ENCODE measurements around the gene CNGB1.
A peak's percentile ranks its signal among the peaks of the same experiment; 100 is the strongest.
"Not testable (repeated sequence)": the region's sequence is repeated elsewhere in the genome, so short reads cannot be mapped to it uniquely, and the experiment has no call there.

The CNGB1 gene

DNA sequence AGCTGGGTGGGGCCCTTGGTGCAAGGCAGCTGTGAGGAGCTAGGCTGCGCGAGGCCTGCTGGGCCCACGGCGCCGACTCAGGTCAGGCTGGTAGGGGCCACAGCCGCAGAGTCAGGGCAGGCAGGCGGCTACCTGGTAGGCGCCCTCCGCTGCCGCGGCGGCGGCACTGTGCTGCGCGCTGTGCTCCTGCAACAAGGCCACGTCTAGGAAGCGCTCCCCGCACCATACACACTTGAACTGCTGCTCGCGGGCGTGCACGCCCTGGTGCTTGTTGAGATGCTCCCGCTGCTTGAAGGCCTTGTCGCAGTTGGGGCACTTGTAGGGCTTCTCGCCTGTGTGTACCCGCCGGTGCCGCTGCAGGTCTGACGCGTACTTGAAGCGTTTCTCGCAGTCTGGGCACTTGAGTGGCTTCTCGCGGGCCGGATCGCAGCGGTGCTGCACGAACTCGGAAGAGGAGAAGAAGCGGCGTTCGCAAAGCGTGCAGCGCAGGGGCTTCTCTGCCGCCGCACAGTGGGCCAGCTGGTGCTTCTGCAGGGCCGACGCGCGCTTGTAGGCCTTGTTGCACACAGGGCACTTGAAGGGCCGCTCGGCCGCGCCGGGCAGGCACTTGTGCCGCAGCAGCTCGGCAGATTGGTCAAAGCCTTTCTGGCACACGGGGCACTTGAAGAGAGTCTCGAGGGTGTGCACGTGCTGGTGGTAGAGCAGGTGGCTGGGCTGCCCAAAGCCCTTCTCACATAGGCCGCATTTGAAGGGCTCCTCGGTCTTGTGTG is 25.7 kb upstream of the CNGB1 start:
- no peak for DNase-seq

DNA sequence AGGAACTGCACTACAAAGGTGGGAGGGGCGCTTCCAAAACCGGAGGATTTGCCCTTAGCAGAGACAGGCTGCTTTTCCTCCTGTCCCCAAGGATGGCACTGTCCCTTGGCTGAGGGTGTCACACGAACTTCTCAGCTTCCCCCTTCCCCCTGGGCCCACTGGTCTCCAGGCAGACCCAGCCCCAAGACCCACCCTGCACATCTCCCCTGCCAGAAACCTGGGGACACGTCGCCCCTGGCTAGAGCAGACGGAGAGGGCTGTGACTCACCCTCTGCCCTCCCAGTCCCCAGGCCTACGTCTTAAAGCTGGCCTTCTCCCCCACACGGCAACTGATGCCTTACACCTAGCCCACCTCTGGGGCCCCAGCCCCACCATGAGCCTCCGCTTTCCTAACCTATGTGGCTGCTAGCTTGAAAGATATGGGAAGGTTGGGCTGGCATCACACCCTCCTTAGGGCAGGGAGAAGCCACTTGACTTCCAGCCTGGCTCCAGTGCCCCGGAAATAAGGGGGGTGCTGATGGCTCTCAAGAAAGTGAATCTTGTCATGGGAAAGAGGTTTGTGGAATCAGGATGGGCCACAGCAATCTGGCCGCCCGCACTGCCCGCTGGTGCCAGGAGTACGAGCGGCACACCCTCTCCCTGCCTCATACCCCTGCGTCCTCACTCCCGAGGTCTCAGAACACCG is 24.9 kb upstream of the CNGB1 start:
- DNase-seq: no peak

DNA sequence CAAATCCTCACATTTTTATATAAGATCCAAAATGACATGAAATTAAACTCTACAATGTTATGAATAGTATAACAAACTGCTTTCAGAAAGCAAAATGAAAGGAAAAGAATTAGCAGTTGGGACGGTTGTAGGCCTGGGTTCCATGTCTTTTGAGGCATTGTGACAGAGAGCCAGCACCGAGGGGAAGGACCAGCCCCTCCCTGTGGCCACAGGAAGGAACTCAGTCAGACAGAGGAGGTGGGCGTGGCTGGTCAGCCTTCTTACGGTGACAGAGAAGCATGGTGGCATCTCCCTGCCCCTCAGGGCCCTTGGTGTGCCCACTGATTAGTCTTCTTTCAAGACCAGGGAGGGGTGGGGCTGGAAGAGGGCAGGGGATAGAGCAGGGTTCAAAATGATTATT is 23.9 kb upstream of the CNGB1 start:
- no peak for DNase-seq

DNA sequence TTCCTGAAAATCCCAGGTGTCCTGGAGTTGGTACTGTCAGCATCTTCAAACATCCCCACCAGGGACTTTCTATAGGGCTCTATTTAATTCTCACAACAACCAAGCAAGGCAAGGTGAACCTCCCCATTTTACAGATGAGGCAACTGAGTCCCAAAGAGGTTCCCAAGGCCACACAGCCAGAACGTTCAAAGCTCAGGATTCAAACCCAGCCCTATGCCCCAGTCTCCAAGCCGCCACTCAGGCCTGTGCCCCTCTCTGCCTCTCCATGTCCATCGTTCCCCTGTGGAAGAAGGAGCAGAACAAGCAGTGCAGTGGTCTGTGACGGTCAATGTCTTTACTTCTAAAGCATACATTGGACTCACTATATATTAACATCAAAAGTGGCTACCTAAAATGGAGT is 23.4 kb upstream of the CNGB1 start:
- no peak for DNase-seq

DNA sequence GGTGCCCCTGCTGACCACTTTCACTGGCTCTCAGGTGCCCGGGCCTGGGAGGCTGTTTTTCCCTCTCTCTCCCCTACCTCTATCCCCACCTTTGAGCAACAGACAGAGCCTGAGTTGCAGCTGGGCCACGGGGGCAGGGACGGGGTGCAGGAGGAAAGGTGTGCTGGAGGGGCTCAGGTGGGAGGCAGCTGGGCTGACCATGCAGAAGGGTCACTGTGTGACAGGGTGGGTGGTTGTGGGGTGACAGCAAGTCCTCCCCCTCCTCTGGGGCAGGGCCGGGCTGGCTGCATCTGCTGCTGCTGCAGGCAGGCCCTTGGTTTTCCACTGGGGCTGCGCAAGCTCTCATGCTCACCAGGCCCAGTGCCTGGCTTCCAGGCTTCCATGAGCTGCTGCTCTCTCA is 23.0 kb upstream of the CNGB1 start:
- no peak for DNase-seq

DNA sequence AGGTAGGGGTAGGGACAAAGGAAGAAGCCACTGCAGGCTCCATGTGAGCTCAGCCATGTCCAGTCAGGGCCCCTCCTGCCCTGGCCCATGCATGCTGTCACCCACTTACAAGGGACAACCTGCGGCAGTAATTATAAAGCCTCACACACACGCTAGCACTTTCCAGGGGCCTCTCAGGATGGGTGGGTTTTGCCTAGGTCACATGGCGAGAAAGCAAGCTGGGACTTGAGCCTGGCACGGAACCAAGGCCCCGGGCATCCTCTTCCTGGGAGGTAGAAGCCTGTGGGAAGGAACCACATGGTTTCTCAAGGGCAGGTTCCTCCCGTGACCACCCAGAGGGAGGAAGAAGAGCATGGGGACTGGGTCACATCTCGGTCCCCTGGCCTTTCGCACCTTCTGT is 22.5 kb upstream of the CNGB1 start:
- DNase-seq: no peak

DNA sequence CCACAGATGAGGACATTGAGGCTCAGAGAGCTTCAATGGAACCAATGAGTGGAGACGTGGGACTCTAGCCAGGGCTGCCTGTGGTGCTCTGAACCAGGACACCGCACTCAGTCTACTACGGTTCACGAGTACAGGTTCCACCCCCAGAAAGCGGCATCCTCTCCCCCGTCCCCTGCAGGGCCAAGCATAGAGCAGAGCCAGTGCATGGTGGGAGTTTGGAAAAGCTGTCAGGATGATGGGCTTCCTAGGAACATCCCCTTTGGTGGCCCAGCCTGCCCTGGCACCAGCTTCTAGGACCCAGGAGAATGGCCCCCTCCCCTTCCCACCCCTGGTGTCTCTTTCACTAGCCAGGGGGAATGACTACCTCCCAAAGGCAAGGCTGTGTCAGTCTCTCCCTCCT is 21.2 kb upstream of the CNGB1 start:
- DNase-seq: no peak

DNA sequence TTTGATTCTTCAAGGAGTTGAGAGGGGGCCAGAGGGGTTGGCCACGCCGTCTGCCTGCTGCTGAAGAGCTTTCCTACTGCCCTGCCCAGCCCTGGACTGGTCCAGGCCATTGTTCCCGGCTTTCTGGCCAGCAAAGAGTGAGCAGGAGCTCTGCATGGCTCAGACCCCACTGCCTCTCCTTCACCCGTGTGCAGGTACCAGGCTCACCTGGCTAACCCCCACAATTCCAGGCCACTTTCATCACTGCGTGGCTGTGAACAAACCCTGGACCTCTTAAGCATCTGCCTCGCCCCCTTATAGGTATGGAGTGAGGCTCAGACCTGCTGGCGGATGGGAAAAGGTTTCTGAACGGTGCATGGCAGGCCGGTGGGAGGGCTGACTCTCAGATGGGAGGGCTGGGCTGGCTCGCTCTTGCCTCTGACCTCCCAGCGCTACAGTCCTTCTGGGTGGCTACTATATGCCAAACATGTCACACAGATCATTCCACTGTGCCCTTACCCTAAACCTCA is 20.7 kb upstream of the CNGB1 start:
- DNase-seq: no peak

DNA sequence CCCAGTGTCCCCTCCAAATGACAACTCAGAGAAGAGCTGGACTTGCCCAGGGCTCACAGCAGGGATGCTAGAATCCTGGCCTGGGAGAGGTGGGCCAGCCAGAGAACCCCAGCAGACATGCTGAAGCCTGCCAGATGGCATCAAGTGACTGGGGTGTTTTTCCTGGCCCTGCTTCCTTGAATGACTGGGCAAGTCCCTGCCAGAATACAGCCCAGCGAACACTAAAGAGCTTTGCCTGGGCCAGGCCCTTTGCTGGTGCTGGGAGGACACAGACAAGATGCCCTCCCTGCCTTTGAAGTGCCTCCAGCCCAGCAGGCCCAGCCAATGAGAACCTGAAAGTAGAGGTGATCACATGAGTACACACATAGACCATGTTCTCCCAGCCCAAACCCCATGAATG is 18.0 kb upstream of the CNGB1 start:
- peak; percentile 29 to 64 for DNase-seq

DNA sequence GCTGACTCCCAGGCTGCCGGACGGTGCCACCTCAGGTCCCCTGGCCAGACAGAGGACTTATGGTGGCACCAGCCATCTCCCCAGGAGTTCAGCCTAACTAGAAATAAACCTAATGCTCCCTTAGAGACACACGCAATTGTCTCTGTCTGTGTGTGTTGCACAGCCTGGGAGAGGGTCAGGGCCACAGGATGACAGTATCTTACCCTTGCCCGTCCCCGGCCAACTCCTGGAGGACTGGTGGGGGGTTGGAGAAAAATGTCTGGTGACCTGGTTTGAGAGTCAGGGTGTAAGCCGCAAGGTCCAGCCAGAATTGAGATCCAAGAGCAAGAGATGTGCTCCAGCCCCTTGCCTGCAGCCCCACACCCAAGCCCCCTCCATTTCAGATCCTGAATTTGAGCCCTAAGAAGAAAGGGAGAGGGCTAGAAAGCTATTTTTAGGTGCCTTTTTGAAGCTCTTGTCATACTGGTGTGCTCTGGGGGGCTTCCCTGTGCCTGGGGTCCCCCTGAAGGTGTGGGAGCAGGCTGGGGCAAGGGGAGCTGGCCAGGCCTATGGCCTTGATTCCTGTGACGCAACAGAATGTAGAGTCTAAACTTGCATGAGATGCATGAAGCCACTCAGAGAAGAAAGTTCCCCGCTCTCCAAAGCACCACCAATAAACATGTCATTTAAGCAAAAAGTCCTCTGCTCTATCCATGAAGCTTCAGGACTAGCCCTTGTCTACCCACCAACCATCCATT is 16.7 kb upstream of the CNGB1 start:
- no peak for DNase-seq

DNA sequence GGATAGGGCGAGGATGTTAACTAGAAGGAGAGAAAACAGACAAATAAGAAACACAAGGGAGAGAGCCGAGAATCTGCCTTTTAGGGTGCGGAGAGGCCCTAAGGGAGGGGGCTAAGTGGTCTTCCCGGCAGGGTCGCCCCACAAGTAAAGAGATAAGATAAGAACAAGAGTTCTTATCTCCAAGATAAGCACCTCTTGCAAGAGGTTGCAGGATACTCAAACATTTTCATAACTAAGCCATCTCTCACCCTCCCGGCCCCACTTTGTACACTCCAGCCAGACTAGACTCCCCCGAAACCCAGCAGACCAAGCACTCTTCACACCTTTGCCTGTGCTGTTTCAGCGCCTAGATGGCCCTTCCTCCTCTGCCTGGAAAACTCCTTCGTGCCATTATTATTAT is 15.3 kb upstream of the CNGB1 start:
- DNase-seq: no peak

DNA sequence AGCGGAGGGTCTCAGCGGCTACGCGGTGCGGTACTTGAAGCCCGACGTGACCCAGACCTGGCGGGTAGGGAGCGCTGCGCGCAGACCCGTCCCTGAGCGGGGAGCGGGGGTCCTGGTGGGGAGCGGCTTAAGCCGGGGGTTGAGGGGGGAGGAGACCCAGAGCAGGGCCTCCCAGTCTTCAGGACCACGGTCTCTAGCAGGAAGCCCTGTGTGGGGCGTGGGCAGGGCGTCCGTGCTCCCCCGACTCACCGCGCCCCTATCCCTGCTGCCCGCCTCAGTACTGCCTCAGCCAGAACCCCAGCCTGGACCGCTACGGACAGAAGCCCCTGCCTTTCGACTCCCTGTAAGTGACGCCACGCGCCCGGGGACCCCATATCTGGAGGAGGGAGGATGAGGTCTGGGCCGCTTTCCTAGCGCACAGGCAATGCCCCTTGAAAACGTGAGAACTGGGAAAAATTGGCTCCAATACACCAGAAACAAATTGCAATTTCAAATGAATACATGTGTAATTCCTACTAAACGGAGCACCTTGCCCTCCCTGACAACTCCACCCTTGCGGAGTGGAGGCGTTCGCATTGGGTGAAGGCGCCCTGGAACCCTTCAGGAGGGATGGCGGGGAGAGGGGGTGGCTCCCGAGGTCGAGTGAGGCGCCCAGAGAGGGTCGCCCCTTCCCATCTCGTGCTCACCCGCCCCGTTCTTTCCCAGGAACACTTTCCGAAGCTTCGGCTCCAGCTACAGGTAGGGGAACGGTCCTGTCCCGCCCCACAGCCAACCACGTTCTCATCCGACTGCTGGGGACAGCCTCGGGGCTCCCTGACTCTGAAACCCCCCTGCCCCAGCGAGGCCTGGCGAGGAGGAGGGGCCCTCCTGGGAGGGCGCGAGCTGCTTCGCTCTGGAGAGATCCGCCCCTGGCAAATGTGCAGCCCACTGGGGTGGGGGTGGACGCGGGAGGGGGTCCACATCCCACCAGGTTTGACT is 14.6 kb upstream of the CNGB1 start:
- DNase-seq: no peak

DNA sequence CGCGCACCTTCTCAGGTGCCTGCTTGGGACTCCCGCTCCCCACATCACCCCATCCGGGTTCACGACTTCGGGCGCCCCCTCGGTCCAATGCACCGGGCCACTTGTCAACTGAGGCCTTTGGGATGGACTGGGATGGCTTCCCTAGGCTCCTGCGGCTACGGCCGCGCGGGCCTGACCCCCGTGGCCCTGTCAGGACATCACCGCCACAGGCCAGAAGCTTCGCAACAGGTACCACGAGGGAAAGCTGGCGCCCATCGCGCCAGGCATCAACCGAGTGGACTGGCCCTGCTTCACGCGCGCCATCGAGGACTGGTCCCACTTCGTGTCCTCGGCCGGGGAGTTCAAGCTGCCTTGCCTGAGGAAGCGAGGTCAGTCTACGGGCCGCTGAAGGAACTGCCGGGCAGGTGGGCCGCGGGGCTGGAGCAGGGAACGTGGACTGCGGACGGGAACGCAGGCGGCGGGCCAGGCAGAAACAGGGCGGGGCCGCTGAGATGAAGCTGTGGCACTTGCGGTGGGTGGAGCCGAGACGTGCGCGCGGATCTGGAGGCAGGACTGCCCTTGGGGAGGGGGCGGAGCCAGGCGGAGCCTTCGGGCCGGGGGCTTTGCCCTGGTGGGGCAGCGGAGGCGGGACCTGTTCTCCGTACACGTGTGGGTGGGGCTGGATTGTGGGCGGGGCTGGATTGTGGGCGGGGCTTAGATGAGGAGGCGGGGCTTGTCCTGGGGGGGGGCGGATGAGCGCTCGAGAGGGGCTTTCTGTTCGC is 13.7 kb upstream of the CNGB1 start:
- no peak for DNase-seq

DNA sequence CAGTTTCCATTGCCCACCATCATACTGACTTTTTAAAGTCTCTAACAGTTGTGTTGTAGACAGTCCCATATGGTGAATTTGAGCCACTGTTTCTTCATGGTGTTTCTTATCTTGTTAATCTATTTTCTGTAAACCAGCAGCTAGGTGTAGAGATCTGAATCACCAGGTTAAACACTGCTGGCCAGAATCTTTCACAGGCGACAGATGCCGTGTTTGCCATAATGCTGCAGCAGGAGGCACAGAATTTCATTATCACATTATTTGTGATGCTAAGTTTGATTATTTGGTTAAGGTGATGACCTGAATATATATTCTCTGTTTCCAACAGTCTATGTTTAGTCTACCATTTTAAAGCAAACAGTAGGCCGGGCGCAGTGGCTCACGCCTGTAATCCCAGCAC is 11.5 kb upstream of the CNGB1 start:
- DNase-seq: no peak

DNA sequence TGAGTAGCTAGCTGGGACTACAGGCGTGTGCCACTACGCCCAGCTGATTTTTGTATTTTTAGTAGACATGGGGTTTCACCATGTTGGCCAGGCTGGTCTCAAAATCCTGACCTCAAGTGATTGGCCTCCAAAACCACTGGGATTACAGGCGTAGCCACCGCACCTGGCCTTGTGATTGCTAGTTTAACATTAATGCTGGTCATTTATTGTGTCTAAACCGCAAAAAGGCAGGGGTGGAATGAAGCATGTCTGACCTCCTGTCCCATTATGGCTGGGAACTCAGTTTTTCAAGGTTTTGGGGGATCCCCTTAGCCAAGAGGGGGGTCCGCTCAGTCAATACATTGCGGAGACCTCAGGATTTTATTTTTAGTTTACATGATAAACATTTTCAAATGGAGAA is 10.7 kb upstream of the CNGB1 start:
- no peak for DNase-seq

DNA sequence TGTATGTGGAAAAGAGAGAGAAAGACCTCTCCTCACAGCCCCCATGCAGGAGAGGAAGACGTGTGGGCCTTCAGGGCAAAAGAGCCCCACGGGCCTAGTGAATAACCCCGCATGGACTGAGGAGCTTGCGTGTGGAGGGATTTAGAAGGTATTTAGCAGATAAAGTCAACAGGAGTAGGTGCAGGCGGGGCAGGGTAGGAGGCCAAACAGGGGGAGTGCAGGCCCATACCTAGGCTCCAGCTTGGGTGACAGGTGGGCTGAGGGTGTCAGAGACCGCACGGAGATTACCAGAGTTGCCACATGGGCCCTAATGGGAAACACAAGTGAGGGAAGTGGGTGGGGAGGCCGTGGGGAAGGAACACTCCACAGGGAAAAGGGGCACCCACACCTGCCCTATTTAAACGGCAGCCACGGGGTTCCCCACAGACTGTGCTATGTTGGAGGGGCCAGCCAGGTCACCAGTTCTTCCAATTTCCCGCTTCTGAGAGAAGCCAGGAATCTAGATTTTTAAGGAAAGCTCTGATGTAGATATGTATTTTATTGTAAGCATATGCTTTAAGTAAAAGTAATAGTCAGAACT is 8.2 kb upstream of the CNGB1 start:
- DNase-seq: no peak

DNA sequence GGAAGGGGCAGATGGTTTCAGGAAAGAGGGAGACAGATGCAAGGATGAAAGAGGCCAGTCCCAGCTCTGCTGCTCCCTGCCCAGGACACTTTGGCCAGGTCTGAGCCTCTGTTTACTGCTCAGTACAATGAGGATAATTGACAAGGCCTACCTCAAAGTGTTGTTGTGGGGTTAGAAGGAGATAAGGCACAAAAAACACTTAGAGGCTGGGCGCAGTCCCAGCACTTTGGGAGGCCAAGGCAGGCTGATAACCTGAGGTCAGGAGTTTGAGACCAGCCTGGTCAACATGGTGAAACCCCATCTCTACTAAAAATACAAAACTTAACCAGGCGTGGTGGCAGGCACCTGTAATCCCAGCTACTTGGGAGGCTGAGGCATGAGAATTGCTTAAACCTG is 7.1 kb upstream of the CNGB1 start:
- DNase-seq: not testable (repeated sequence)

DNA sequence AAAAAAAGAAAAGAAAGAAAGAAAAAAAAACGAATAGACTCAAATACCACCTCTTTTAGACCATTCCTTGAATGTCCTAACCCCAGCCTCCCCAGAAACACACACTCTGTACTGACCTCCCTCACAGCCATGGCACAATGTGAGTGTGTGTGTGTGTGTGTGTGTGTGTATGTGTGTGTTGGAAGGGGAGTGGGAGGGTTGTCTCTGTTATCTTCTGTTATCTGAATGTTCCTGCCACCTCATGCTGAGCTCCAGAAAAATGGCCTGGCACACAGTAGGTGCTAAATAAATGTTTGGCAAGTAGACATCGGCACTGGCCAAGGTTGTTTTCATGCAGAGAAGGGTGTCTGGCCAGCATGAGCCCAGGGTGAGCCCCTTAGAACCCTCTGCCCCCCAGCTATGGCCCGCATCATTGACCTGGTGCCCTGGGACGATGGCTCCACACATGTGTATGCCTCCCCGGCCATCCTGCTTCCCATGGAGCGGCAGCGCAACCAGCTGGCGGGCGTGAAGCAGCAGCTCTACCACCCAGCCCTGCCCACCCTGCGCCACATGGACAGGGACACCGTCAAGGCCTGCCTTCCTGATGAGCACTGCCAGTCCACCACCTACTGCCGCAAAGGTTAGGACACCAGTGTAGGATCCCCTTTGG is 6.6 kb upstream of the CNGB1 start:
- DNase-seq: no peak

DNA sequence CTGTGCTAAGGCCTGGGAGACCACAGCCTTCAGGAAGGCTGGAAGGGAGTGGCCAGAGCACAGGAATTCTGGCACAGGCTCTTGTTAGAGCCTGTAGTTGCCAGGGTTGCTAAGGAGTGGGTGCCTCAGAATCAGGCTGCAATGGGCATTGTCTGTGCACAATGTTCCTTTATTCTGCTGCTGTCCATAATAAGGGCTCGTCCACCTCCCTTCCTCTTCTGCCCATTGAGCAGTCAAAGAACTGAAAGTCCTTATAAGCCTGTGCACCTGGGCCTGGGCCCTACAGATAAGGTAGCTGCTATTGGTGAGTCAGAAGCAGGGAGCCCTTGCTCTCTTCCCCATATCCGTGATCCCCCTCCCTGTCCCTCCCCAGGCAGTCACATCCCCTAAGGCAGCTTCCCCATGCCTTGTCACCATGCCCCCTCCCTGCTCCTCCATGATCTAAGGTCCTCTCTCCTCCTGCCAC is 5.4 kb upstream of the CNGB1 start:
- no peak for DNase-seq

DNA sequence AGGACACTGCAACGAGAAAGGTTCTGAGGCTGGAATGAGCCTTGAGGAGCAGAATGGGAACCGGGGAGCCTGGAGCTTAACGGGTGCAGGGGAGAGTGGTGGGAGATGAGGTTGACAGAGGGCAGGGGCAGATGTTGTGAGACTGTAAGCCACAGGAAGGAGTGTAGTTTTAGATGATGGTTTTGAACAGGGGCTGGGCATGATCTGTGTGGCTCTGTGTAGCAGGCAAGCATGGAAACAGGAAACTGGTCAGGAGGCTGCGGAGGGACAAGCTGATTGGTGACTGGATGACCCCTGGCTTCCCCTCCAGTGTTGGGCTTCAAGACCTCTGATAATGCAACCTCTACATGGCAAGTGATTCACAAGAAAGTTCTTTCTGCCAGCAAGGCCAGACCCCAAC is 1.4 kb upstream of the CNGB1 start:
- no peak for DNase-seq

DNA sequence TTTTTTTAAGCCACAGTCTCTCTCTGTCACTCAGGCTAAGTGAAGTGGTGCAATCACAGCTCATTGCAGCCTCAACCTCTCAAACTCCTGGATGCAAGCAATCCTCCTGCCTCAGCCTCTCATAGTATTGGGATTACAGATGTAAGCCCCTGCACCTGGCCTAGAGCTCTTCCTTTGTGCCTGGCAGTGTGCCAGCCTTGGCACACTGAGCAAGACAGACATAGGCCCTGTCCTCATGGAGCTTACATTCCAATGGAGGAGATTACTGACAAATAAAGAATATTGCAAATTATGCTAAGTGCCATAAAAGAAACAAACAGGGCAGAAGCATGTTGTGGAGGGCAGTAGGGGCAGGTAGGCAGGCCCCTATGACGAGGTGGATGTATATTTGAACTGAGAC is 920 bp upstream of the CNGB1 start:
- no peak for DNase-seq

Measured in NCI-H446 (cell line).